Activated CD4-positive, CD25-positive, alpha-beta regulatory T cell (primary cell): ENCODE measurements around the gene DENND6B.
"Not testable (repeated sequence)": the region's sequence is repeated elsewhere in the genome, so short reads cannot be mapped to it uniquely, and the experiment has no call there.

Experiments
- DNase-seq, 4 experiments: peaks; one replicate each; lab custom pipeline; 2025; lab: John Stamatoyannopoulos, UW

Gene DENND6B

GRCh38 chr22:50326956-50327710 is at the start of gene DENND6B:
Gene DENND6B, minus strand, starts transcription at chr22:50327012. Its CDS starts 24 bp downstream, at chr22:50326988.
- peak; percentile 37 to 60 (median 48) for DNase-seq

DNA sequence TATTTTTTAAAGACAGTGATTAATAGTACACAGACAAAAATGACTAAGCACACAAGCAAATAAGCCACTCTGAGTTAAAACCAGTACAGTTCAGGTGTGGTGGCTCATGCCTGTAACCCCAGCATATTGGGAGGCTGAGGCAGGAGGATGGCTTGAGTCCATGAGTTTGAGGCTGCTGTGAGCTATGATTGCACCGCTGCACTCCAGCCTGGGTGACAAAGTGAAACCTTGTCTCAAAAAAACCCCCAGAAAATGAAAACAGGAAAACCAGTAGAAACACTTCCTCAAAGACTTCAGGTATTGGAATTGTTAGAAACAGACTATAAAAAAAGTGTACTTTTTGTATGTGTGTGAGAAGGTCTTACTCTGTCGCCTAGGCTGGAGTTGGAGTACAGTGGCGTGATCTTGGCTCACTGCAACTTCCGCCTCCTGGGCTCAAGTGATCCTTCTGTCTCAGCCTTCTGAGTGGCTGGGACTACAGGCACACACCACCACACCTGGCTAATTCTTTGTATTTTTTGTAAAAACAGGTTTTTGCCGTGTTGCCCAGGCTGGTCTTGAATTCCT is 49.4 kb upstream of the DENND6B start:
- no peak for DNase-seq

GRCh38 chr22:50371101-50371648 is 44.4 kb upstream of the DENND6B start:
- no peak for DNase-seq

- DNase-seq = no peak
These were observed 41.1 kb upstream of the DENND6B start for GRCh38 chr22:50367778-50368500.

- DNase-seq = not testable (repeated sequence)
These were observed 37.0 kb upstream of the DENND6B start for GRCh38 chr22:50363803-50364194.

DNA sequence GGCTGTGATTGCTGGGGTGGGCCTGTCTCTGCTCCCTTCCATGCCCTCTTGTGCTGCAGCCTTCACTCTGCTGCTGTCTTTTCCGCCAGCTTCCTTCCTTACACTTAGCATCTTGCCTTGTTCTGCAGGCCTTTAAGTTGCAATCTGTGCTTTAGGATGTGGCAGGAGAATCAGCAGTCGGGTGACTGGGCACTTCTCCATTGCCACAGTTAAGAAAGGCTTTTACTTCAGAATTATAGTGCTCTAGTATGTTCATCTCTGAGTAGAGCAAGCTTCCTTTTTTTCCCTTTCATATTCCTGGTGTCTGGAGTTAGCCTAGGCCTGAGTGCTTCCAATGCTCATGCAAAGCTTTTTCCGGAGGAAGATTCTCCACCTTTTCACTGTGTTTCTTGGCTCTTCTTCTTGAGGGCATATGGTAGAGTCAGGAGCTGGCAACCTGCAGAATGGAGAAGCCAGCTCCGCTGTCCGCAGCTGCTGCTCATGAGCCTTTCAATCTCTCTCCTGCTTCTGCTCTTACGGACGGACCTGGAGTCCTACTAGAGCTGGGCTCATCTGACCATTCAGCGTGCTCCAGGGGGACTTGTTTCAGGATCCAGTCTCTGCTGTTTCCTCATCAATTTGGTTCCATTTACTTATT is 36.5 kb upstream of the DENND6B start:
- no peak for DNase-seq

GRCh38 chr22:50361688-50362087 is 34.9 kb upstream of the DENND6B start:
- DNase-seq = no peak

GRCh38 chr22:50361222-50361621 is 34.4 kb upstream of the DENND6B start:
- DNase-seq = no peak

- DNase-seq = no peak
These were observed 33.8 kb upstream of the DENND6B start for GRCh38 chr22:50360578-50360977.

DNA sequence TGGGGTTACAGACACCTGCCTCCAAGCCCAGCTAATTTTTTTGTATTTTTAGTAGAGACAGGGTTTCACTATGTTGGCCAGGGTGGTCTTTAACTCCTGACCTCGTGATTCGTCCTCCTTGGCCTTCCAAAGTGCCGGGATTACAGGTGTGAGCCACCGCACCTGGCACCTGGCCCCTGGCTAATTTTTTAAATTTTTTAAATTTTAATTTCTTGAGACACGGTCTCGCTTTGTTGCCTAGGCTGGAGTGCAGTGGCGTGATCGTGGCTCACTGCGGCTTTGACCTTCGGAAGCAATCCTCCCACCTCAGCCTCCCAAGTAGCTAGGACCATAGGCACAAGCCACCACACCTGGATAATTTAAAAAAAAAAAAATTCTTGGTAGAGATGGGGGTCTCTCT is 30.9 kb upstream of the DENND6B start:
- DNase-seq = no peak

DNA sequence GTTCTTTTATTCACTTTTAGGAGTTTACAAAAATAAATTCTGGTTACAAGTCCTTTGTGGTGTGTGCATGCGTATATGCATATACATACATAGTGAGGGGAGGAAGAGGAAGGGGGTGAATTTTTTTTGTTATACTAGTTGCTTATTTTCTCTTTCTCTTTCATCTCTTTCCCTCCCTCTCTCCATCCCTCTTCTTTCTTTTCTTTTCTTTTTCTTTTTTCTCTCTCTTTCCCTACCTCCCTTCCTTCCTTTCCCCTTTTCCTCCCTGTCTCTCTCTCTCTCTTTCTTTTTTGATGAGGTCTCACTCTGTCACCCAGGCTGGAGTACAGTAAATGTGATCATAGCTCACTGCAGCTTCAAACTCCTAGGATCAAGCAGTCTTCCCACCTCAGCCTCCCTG is 30.4 kb upstream of the DENND6B start:
- DNase-seq = no peak

DNA sequence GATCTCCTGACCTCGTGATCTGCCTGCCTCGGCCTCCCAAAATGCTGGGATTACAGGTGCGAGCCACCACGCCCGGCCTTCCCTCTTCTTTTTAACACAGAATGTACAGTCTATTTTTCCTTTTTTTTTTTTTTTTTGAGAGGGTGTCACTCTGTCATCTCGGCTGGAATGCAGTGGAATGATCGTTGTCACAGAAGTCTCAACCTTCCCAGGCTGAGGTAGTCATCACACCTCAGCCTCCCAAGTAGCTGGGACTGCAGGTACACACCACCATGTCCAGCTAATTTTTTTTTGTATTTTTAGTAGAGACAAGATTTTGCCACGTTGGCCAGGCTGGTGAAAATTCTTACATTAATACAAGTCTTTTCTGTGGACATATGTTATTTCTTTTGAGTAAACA is 29.4 kb upstream of the DENND6B start:
- no peak for DNase-seq

DNA sequence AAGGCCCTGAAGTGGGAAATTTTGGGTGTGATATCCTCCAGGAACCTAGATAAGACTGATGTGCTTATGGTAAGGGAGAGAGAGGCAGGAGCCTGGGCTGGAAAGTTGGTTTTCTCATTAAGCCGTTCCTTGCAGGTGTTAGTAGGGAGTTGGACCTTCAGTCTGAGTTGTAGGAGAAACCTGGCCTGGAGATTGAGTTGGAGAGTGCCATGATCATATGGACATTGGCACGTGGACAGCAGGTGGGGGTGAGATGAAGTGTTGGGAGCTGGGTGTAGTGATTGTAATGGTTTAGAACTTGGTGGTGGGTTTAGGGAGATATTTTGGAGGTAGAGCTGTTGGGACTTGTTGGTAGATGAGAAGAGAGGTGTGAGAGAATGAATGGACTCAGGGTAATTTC is 21.2 kb upstream of the DENND6B start:
- DNase-seq = no peak

- no peak for DNase-seq
These were observed 20.3 kb upstream of the DENND6B start for GRCh38 chr22:50347157-50347556.

DNA sequence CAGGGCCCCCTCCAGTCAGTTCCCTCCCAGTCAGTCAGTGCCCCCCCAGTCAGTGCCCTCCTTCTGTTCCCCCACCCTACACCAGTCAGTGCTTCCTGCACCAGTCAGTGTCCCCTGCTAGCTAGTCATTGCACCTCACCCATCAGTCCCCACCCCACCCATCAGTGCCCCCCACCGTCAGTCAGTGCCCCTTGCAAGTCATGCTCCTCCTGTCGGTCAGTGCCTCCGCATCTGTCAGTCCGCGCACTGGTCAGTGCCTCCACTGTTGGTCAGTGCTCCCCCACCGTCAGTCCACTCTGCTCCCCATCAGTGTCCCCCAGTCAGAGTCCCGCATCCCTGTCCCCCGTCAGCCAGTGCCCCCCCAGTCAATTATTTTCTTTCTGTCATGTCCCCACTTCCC is 19.7 kb upstream of the DENND6B start:
- DNase-seq = no peak

DNA sequence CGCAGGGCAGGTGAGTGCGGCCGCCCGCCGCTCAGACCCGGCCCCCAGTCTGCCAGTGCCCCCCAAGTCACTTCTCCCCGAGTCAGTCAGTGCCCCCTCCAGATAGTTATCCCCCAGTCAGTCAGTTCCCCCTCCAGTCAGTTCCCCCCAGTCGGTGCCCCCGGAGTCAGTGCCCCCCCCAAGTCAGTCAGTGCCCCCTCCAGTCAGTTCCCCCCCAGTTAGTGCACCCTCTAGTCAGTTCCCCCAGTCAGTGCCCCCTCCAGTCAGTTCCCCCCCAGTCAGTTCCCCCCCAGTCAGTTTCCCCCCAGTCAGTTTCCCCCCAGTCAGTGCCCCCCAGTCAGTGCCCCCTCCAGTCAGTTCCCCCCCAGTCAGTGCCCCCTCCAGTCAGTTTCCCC is 16.7 kb upstream of the DENND6B start:
- DNase-seq = no peak

GRCh38 chr22:50342651-50343540 is 16.1 kb upstream of the DENND6B start, which contains the start of gene PPP6R2:
Gene PPP6R2, plus strand, starts transcription at chr22:50343327. Its CDS starts 50,582 bp downstream, at chr22:50393909.
- peak; percentile 76 to 83 (median 82) for DNase-seq

DNA sequence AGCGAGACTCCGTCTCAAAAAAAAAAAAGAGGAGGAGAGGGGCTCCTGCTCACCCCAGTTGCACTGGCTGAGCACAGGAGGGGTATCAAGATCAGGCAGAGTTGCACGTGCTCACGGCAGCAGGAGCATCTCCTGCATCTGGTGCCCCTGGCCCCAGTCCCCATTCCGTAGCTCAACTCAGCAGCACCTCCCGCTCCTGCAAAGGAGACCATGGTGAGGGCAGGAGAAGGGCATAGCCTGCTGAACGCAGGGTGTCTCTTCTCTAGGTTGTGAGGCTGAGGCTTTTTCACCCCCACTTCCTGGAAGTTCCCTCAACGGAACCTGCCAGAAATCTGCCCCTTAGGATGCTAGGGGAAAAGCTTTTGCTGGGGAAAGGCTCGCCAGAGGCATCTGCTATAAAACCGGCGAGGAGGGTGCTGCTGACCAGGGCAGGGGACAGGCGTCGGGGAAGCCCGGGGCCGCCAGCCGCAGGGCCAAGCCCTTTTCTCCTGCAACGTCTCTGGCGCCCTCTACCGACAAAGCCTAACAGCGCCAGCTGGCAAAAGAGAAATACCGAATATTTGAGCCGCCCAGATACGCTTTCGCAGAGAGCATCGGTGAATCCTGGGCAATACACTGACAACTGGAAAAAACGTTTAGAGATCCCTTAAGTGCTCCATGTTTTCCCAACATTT is 15.3 kb upstream of the DENND6B start:
- peak; percentile 77 to 85 (median 80) for DNase-seq

- DNase-seq = no peak
These were observed 13.4 kb upstream of the DENND6B start for GRCh38 chr22:50339945-50340879.
